Ovary (tissue), 3 donors: ENCODE data around the gene CDC14B.

ENCODE experiments used
- EP300 ChIP-seq: sonication (generic); formaldehyde crosslinking; IDR thresholded peaks from one replicate; pipeline ENCODE4 v1.6.1; 2017; ENCODE audit warnings: antibody characterized with exemption
- TF ChIP-seq, protein P1 (sequence below), 3 donors: fragments of 450-650 bp in 2 of 3; fragments of 200-600 bp in 1 of 3; IDR thresholded peaks; one replicate each; pipeline versions ENCODE4 v1.5.1 to v1.8.0; 2016 to 2022; ENCODE audit warnings: antibody characterized with exemption in 3 of 3, mild to moderate bottlenecking in 1 of 3
- donor health status: DM: no; HTN: no; CAD: no.

DNA sequence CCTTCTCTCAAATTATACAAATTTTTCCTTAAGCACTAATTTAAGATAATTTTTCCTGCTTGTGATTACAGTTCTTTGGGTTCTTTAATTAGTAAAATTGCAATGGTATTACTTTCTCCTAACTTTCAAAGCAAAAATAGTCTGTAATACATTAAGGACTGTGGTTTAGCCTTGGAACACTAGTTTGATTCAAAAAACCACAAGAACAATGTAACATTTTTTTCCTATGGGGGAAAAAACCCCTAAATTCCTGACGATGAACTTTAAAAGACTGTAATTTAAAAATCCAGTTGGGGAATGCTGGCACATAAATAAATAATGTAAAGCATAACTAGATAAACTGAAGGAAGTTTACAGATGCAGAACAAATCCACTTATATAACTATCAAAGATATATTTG, 65.3 kb downstream of the CDC14B start:
- TF ChIP-seq EP300: no peak
- TF ChIP-seq, protein P1, sequence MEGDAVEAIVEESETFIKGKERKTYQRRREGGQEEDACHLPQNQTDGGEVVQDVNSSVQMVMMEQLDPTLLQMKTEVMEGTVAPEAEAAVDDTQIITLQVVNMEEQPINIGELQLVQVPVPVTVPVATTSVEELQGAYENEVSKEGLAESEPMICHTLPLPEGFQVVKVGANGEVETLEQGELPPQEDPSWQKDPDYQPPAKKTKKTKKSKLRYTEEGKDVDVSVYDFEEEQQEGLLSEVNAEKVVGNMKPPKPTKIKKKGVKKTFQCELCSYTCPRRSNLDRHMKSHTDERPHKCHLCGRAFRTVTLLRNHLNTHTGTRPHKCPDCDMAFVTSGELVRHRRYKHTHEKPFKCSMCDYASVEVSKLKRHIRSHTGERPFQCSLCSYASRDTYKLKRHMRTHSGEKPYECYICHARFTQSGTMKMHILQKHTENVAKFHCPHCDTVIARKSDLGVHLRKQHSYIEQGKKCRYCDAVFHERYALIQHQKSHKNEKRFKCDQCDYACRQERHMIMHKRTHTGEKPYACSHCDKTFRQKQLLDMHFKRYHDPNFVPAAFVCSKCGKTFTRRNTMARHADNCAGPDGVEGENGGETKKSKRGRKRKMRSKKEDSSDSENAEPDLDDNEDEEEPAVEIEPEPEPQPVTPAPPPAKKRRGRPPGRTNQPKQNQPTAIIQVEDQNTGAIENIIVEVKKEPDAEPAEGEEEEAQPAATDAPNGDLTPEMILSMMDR (IDR thresholded peaks at IDR 0.05): no peak
